ENCODE measurements around the gene CA11.
"Not testable (repeated sequence)": the region's sequence is repeated elsewhere in the genome, so short reads cannot be mapped to it uniquely, and the experiment has no call there.

The CA11 gene

DNA sequence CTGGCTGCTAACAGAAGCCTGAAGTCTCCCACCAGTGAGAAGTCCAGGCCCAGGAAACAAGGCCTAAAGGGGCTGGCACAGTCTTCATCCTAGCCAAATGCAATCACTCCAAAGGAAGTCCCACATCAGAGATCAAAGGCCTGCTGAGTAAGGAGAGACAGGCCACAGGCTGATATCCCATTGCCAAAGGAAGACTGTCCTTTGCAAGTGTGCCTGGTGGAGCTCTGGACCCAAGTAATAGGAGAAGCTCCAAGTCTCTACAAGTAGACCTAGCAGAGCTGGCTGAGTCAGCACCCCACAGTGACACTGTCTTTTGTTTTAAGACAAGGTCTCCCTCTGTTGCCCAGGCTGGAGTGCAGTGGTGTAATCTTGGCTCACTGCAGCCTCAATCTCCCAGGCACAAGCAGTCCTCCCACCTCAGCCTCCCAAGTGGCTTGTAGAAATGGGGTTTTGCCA, 13.3 kb downstream of the CA11 start:
- TF ChIP-seq, protein P1, sequence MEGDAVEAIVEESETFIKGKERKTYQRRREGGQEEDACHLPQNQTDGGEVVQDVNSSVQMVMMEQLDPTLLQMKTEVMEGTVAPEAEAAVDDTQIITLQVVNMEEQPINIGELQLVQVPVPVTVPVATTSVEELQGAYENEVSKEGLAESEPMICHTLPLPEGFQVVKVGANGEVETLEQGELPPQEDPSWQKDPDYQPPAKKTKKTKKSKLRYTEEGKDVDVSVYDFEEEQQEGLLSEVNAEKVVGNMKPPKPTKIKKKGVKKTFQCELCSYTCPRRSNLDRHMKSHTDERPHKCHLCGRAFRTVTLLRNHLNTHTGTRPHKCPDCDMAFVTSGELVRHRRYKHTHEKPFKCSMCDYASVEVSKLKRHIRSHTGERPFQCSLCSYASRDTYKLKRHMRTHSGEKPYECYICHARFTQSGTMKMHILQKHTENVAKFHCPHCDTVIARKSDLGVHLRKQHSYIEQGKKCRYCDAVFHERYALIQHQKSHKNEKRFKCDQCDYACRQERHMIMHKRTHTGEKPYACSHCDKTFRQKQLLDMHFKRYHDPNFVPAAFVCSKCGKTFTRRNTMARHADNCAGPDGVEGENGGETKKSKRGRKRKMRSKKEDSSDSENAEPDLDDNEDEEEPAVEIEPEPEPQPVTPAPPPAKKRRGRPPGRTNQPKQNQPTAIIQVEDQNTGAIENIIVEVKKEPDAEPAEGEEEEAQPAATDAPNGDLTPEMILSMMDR (IDR thresholded peaks at IDR 0.05; ENCODE audit: control extremely low read depth, extremely low read depth, low read depth, missing control alignments): no peak
- no peak for DNase-seq (ENCODE audit: extremely low spot score)
- POLR2A ChIA-PET: interaction anchor here (0.7 to 3.4 kb wide), 3 partner anchors 11 to 277 kb away, joined by 5 to 16 read pairs (median 7); partner anchors contain the start of genes RPL18 and SPHK2
- CTCF ChIA-PET: interaction anchor here (2.2 to 2.7 kb wide), 2 partner anchors 9 to 13 kb away, joined by 5 to 20 read pairs; partner anchors contain the start of gene CA11

DNA sequence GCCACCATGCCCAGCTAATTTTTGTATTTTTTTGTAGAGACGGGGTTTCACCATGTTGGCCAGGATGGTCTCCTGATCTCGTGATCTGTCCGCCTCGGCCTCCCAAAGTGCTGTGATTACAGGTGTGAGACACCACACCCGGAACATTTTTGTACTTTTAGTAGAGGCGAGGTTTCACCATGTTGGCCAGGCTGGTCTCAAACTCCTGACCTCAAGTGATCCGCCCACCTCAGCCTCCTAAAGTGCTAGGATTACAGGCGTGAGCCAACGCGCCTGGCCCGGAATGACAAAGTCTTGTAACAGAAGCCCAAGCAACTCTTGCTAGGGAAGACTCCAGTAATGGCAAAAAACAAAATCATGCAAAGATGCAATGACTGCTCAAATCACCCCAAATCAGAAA, 13.7 kb downstream of the CA11 start:
- POLR2A ChIA-PET: interaction anchor here (0.7 to 3.4 kb wide), 2 partner anchors 10 to 13 kb away, joined by 5 to 16 read pairs; partner anchors contain the start of genes RPL18 and SPHK2
- DNase-seq (ENCODE audit: extremely low spot score): not testable (repeated sequence)
- CTCF ChIA-PET: interaction anchor here (1.0 to 2.2 kb wide), 2 partner anchors 14 to 24 kb away, joined by 4 to 5 read pairs; partner anchors contain the start of gene CA11

DNA sequence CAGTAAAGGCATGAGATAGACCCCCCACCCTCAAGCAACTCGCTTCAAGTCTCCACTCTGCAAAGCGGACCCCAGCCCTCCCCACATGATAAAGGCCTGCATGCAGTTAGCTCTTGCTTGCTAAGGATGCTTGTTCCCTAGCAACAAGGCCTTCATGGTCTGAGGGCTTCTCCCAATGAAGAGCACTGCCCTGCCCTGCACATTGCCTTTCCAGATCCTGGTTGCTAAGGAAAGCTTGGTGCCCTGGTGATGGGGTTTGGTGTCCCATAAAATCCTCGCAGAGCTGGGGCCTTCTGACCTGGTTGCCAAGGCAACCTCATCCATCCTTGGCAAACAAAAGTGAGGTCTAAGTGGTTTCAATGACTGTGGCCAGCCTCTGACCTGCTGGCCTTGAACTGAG, 14.8 kb downstream of the CA11 start:
- TF ChIP-seq, protein P1 (IDR thresholded peaks at IDR 0.05; ENCODE audit: control extremely low read depth, extremely low read depth, low read depth, missing control alignments): no peak
- no peak for DNase-seq (ENCODE audit: extremely low spot score)
- POLR2A ChIA-PET: interaction anchor here (1.4 to 3.4 kb wide), 2 partner anchors 12 kb away, joined by 5 to 16 read pairs; partner anchors contain the start of genes RPL18 and SPHK2
- CTCF ChIA-PET: interaction anchor here (1.0 to 2.2 kb wide), 2 partner anchors 15 to 23 kb away, joined by 4 to 5 read pairs; partner anchors contain the start of gene CA11

DNA sequence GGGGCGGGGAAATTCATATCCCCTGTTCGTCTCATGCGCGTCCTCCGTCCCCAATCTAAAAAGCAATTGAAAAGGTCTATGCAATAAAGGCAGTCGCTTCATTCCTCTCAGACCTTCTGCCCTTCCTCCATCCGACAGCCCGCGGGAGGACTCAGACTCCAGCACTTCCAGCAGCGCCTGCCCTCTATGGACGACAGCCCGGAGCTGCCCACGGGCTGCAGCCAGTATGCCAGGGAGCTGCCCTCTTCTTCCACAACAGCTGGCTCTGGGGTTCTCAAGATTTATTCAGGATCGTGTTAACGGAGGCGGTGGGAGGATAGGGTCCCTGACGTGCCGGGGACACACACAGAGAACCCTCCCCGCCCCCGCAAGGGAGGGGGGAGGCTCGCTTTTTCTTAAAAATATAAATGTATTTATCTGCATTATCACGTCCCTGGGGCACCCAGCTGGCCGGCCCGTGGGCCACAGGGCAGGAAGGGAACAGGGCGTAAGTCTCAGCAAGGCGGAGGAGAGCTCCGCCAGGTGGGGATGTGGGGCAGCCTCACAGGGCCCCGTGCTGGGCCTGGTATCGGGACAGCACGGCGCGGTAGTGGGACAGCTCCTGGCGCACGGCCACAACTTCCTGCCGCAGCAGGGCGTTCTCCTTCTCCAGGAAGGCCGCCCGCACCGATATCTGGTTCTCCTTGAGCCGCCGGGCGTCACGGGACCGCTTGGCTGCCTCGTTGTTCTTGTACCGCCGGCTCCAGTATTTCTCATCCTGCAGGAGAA, 15.5 kb downstream of the CA11 start:
- ChIA-PET CTCF (no interaction called here), POLR2A (interaction anchor here (1.4 kb wide), 1 partner anchor 11 kb away, joined by 5 read pairs; the partner anchor contains the start of genes RPL18 and SPHK2)
- TF ChIP-seq, protein P1 (IDR thresholded peaks at IDR 0.05; ENCODE audit: control extremely low read depth, extremely low read depth, low read depth, missing control alignments): no peak
- DNase-seq (ENCODE audit: extremely low spot score): no peak

DNA sequence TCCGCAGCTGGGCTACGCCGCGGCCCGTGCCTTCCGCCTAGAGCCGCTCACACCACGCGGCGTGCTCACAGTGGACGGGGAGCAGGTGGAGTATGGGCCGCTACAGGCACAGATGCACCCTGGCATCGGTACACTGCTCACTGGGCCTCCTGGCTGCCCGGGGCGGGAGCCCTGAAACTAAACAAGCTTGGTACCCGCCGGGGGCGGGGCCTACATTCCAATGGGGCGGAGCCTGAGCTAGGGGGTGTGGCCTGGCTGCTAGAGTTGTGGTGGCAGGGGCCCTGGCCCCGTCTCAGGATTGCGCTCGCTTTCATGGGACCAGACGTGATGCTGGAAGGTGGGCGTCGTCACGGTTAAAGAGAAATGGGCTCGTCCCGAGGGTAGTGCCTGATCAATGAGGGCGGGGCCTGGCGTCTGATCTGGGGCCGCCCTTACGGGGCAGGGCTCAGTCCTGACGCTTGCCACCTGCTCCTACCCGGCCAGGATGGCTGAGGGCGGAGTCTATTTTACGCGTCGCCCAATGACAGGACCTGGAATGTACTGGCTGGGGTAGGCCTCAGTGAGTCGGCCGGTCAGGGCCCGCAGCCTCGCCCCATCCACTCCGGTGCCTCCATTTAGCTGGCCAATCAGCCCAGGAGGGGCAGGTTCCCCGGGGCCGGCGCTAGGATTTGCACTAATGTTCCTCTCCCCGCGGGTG, 16.2 kb downstream of the CA11 start:
- POLR2A ChIA-PET: interaction anchor here (1.4 kb wide), 1 partner anchor 11 kb away, joined by 5 read pairs; the partner anchor contains the start of genes RPL18 and SPHK2
- TF ChIP-seq, protein P1 (IDR thresholded peaks at IDR 0.05; ENCODE audit: control extremely low read depth, extremely low read depth, low read depth, missing control alignments): no peak
- CTCF ChIA-PET: no interaction called here
- DNase-seq (ENCODE audit: extremely low spot score): no peak

DNA sequence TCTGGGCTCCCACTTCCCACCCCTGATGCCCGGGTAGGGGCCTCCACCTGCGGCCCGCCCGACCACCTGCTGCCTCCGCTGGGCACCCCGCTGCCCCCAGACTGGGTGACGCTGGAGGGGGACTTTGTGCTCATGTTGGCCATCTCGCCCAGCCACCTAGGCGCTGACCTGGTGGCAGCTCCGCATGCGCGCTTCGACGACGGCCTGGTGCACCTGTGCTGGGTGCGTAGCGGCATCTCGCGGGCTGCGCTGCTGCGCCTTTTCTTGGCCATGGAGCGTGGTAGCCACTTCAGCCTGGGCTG, 16.7 kb downstream of the CA11 start:
- TF ChIP-seq, protein P1 (IDR thresholded peaks at IDR 0.05; ENCODE audit: control extremely low read depth, extremely low read depth, low read depth, missing control alignments): no peak
- ChIA-PET CTCF (no interaction called here), POLR2A (no interaction called here)
- no peak for DNase-seq (ENCODE audit: extremely low spot score)

Measured in GM10248 (cell line).